Nucleus accumbens (tissue), 56 donors: ENCODE results near the gene DLG5.
A peak's percentile ranks its signal among the peaks of the same experiment; 100 is the strongest.
"Not testable (repeated sequence)": the region's sequence is repeated elsewhere in the genome, so short reads cannot be mapped to it uniquely, and the experiment has no call there.

ENCODE experiments used
- DNase-seq, 56 donors: peaks; one replicate each; lab custom pipeline; 2025; lab: John Stamatoyannopoulos, UW

The DLG5 gene

DNA sequence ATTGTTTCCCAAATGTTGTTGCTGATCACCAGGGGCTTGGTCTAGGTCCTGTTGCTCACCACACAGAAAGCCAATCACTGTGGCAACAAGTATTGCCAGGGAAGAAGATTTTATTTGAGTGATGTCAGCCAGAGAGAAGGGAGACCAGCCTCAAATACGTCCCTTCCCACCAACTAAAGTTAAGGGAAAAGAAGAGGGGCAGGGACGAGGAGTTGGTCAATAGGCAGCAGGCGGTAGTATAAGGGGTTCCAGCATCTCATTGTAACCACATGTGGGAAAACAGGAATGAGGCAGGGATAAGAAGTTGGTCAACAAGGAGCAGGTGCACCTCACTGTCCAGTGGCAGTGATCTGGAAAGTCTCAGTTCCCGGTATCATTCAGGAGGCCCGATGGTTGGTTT lies 150.1 kb downstream of the DLG5 start:
- DNase-seq: no peak

DNA sequence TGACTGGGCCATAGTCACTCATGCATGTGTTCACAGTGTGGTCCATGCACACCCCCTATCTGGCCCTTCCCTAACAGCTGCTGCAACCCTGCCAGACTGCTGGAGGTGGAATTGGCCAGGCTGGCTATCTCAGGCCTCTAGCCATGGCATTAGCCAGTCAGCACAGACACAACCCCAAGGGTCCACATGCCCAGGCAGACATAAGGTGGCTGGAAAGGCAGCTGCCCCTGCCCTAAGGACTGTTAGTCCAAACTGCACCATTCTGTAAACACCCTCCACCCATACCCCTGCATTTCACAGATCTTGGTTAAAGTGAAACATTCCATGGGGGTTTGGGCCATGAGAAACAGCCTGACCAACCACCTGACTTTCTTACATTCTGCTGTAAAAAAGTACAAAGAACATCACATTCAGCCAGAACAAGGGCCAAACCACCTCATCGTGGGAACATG lies 151.6 kb downstream of the DLG5 start:
- no peak for DNase-seq

DNA sequence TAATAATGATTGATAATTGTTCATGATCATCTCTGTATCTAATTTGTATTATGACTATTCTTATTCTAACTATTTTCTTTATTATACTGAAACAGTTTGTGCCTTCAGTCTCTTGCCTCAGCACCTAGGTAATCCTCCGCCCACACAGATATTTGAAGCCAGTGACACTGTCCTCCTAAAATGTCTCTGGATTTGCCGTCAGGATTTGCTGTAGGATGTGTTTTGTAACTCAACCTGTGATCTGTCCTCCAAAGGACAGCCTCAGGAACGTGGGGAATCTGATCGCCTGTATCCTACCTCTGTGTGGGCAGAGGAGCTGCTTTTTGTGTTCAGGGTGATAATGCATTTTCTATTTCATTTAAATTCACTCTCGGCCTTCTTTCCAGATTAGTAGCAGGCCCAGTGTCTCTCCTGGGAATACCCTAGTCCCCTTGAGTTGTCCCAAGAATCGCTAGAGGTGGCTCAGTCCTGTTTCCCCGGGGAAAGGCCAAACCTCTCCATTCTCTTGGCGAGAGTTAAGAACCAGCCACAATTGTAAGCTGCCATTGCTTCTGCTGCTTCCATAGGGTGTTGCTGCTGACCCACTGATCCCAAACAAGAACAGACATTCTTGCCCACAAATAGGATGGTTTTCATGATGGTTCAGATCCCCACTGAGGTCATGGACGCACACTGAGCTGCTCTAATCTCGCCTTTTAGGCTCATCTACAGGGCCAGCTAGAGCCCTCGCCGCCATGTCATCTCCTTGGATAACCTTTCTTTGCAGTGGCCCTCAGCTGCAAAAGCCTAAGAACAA lies 152.7 kb downstream of the DLG5 start:
- DNase-seq: peak in 2 of 56 donors; percentile 7 to 11

DNA sequence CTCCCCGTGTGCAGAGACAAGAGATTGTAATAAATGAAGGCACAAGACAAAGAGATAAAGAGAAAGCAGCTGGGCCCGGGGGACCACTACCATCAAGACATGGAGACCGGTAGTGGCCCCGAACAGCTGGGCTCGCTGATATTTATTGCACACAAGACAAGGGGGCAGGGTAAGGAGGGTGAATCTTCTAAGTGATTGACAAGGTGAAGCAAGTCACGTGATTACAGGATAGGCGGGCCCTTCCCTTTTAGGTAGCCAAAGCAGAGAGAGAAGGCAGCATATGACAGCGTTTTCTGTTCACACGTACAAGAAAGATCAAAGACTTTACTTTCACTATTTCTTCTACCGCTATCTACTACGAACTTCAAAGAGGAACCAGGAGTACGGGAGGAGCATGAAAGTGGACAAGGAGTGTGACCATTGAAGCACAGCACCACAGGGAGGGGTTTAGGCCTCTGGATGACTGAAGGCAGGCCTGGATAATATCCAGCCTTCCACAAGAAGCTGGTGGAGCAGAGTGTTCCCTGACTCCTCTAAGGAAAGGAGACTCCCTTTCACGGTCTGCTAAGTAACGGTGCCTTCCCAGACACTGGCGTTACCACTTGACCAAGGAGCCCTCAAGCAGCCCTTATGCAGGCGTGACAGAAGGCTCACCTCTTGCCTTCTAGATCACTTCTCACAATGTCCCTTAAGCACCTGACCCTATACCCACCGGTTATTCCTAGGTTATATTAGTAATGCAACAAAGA lies 153.5 kb downstream of the DLG5 start:
- DNase-seq: not testable (repeated sequence)

DNA sequence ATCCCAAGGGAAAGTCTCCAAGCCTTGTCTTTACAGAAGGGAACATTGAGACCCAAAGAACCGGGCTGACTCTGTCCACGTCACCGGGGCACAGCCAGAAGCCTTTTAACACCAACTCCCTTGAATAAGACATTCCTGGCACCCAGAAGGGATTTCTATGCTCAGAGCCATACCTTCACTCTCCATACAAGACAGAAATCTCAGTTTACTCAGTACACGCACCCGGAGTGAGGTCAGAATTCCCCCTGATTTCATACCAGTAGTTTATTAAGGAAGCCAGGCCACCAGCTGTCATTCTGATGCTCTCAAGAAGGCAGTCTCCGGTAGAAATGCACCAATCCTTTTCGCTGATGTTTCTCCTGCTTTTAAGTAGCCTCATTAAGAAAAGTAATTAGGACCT lies 154.7 kb downstream of the DLG5 start:
- no peak for DNase-seq

DNA sequence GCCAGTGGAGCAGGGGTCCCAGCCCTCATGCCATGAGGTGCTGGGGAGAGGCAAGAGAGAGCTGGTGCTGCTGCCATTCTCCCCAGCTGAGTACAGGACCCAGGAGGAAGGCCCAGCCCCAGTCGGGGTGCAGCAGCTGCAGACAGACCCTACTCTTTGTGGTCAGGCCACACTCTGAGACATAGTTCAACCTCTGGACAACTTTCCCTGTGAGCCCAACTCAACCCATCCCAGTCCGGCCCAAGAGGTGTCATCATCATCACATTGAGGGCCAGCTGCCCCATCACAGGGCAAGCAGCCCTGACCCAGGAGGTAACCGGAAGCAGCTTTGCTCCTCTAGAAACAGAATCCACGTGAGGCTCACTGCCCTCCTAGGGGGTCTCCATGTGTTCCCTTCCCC lies 155.1 kb downstream of the DLG5 start:
- no peak for DNase-seq

DNA sequence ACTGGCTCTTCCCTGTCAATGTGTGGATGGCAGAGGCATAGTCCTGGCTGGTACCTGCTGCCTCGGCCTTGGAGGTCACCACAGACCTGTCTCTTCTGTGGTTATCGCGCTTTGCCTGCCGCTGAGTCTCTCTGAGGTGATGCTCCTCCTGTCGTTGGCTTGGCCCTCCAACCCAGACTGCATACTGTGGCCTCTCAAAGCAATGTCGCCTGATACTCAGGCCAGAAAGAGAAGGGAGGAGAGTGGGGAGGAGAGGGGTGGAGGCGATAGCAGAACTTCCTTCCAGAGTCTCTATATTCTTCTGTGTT lies 155.7 kb downstream of the DLG5 start:
- DNase-seq: no peak

DNA sequence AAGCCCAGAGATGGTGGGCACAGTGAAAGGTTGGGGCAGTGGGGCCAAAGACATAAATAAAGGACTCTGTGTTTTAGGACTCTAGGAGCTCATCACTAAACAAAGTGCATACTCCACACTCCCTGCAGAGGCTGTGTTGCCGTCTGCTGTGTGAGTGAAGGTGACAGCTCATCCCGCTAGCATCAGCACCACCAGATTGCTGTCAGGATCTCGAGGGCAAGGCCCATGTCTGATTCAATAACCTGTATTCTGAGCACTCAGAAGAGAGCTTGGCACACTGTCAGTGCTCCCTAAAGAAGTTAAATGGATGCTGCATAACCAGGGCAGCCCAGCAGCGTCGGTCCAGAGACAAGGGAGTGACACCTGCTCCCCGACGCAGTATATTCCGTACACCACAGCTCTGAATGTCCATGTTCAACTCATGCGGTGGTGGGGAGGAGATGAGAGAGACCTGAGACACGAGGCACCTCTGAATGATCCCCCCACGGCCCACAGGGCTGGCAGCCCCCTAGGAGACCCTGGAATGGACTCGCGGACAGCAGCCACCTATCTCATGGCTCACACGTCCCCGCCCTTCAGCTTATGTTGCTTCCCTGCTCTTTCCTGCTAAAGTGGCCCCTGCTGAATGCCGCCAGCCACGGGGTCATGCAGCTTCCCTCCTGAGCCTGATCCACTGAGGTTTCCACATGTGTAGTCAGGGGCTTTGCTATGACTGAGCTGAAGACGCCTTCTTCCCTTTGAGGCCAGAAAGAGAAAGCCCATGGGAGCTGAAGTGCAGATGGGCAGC lies 156.3 kb downstream of the DLG5 start:
- DNase-seq: no peak

DNA sequence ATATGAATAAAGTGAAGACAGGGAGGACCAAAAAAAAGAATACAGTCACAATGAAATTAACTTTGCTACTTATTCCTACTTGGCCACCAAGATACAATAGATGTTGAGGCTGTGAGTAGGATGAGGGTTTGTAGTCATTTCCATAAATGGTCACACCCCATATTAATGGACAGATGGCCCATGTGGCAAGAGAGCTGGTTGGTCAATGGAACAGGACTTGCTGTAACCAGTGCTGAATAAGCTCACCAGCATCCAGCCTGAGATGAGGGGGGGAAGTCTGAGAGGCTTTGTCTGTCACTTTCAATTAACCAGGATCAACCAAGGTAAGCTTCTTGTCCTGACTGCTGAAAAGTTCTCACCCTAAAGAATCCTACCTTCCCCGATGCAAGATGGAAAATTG lies 158.5 kb downstream of the DLG5 start:
- no peak for DNase-seq

DNA sequence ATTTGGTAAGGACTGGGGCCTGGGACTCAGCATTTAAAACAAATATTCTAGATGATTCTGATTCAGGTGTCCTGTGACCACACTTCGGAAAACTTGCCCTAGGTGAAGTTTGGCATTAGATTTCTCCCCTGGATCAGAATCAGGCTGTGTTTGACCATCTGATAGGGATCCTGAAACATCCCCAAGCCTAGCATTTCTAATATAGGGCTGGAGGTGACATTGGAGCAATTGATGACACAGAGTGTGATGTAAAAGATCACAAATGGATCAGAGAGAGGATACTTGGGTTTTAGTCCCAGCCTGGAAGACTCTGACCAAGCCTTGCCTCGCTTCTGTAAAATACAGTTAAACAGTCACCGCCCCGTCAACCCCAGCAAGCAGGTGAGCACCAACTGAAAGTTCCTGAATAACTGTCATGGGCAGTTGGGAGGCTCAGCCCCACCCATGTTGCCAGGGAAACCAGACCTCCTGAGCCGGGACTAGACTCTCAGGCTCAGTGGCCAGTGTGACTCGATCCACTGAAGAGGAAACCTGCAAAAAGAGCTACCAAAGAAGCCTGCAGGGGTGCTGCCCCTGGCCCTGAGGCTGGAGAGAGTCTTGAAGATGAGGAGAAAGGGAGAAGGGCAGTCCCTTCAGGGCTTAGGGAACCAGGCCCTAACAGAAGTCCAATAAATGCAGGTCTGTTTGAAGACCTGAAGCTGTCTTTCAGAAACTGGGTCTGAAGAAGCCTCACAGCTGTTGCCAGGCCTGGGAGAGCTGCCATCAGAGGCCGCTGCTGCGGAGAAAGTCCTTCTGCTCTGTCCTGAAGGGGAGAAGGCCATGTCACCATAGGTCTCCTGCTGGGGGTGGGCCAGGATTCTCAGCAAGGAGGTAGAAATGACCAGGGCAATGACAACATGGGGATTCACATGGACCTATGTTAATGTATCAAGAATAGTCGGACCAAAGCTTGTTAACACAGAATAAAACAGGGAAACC lies 162.8 kb downstream of the DLG5 start:
- DNase-seq: no peak

DNA sequence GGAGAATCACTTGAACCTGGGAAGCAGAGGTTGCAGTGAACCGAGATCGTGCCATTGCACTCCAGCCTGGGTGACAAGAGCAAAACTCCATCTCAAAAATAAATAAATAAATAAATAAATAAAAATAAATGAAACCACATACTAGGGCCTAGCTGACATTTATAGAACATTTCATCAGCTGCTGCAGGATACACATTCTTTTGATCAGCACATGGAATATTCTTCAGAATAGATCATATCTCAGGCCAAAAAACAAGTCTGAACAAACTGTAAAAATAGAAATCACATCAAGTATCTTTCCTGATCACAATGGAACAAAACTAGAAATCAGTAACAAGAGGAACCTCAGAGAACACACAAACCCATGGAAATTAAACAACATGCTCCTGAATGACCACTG lies 168.1 kb downstream of the DLG5 start:
- DNase-seq: not testable (repeated sequence)

DNA sequence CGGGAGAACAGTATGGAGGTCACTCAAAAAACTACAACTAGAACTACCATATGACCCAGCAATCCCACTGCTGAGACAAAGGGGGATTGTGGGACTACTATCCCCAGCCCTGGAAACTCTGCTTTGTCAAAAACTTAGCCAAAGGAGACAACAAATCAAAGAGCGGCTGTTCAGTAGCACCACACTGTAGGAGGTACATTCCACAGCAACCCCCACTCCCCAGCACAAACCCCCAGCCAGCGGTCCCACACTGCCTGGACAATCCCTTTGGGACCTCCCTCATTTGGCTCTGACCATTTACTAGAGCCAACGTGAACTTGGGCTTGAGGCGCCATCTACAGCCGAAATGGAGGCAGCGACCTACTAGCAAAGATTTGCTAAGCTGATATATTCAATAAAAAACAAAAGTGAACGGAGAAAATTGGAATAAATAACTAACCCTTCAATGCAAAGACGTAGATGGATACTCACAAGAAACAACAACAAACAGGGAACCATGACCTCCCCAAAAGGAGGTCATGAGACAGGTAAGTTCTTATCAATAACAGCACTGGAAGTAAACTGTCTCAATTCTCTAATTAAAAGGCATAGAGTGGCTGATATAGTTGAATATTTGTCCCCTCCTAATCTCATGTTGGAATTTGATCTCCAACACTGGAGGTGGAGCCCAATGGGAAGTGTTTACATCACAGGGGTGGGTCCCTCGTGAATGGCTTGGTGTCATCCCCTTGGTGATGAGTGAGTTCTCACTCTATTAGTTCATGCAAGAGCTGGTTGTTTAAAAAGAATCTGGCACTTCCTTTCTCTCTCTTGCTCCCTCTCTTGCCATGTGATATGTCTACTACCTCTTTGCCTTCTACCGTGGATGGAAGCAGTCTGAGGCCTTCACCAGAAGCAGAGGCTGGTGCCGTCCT lies 170.0 kb downstream of the DLG5 start:
- peak in 13 of 56 donors; percentile 0 to 39 (median 9) for DNase-seq

DNA sequence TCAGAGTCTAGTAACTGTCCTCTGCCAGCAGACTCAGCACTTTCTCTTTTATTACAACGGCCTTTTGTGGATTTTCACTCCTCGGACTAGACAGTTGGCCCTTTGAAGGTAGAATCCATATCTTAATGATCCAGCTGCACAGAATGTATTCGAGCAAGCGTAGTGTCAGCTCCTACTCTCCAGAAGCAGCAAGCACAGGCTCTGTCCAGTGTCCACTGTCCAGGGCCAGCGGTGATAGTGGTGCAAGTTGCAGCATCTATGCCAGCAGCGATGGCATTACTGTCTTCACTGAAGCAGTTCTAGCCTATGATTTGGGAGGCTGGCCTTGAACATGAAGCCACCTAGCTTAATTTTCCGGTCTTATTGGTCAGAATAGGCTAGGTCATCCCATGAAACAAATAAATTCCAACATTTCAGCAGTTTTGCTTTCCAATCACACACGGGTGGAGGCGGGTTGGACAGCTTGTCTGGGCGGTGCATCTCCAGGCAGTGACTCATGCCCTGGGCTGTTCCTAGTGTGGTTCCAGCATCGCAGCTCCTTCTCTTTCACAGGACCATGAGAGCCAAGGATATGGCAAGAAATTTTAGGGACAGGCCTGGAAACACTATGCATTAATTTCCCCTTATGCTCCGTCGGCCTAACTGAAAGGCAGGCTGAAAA lies 180.4 kb downstream of the DLG5 start:
- DNase-seq: no peak

DNA sequence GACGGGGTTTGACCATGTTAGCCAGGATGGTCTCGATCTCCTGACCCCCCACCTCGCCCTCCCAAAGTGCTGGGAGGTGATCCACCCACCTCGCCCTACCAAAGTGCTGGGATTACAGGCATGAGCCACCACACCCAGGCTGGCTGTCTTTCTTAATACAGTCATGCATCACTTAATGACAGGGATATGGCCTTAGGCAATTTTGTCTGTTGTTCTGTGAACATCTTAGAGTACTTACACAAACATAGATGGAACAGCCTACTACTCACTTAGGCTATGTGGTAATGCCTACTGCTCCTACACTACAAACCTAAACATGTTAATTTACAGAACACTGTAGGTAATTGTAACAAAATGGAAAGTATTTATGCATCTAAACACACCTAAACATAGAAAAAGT lies 182.3 kb downstream of the DLG5 start:
- no peak for DNase-seq

DNA sequence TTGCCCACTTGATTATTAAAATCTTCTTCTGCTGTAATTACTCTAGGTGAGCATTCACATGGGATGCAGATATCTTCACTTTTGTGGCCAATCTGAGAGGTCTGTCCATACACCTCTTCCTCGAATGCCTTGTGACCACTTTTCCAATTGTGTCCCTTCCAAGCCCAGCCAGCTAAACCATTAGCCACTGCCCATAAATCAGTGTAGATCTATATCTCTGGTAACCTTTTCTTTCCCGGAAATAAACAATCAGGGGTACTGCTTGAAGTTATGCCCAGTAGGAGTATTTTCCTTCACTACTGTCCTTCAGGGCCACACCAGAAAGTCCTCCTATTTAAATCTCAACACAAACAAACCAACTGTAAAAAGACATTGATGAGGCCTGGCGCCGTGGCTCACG lies 184.4 kb downstream of the DLG5 start:
- DNase-seq: no peak

DNA sequence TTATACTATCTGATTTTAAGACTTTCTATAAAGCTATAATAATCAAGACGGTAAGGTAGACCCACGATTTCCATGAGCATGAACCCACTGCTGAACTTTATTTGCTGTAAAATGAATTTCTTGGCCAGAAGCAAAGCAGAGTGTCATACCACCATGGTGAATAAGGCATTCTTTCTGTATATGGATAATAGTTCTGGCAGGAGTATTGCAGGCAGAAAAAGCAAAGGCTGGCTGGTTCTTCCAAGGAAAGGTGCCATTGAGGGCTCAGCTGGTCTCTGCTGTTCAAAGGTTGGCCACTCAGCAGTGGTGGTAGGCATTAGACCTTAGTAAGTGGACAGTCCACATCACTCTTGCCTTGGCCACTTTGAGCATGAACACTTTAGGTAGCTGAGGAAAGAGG lies 184.8 kb downstream of the DLG5 start:
- DNase-seq: no peak
